Liver (tissue), 9 donors: ENCODE measurements around the gene LRRC49. TPM values are rescaled to one million over a fixed set of nuclear protein-coding genes. Genes with fewer than 3 reads are reported as not detected.

Experiments
- DNase-seq: peaks from one replicate; pipeline ENCODE4 v3.0.0-alpha.2; 2017; ENCODE audit warnings: low spot score
- H3K27ac ChIP-seq, 2 donors: one replicate each; pipeline ENCODE4 v1.7.0; 2013; ENCODE audit warnings: inconsistent platforms in 2 of 2, low read length in 2 of 2, control low read depth in 1 of 2, low read depth in 1 of 2, mild to moderate bottlenecking in 1 of 2
- H3K27me3 ChIP-seq, 4 donors: one replicate each; pipeline versions ENCODE4 v1.6.1 to v1.7.0; 2013; ENCODE audit warnings: low read length in 3 of 4, inconsistent platforms in 1 of 4, mild to moderate bottlenecking in 1 of 4, moderate library complexity in 1 of 4; ENCODE audit not compliant: control insufficient read depth in 4 of 4, insufficient read depth in 4 of 4
- H3K36me3 ChIP-seq, 4 donors: one replicate each; pipeline versions ENCODE4 v1.6.1 to v1.7.0; 2013; ENCODE audit warnings: low read length in 3 of 4, mild to moderate bottlenecking in 3 of 4, low read depth in 1 of 4, moderate library complexity in 1 of 4; ENCODE audit not compliant: control insufficient read depth in 4 of 4, insufficient read depth in 3 of 4
- H3K4me1 ChIP-seq, 4 donors: one replicate each; pipeline versions ENCODE4 v1.6.1 to v1.7.0; 2013; ENCODE audit warnings: low read length in 3 of 4, mild to moderate bottlenecking in 3 of 4, moderate library complexity in 1 of 4; ENCODE audit not compliant: control insufficient read depth in 4 of 4, insufficient read depth in 4 of 4
- H3K4me3 ChIP-seq, 3 donors: one replicate each; pipeline versions ENCODE4 v1.6.1 to v1.7.0; 2013; ENCODE audit warnings: low read length in 3 of 3, control low read depth in 1 of 3, low read depth in 1 of 3, mild to moderate bottlenecking in 1 of 3
- H3K9ac ChIP-seq, 2 donors: one replicate each; pipeline ENCODE4 v1.7.0; 2013; ENCODE audit warnings: low read length in 2 of 2, mild to moderate bottlenecking in 2 of 2, moderate library complexity in 2 of 2, control low read depth in 1 of 2, low read depth in 1 of 2
- H3K9me3 ChIP-seq, 4 donors: one replicate each; pipeline versions ENCODE4 v1.6.1 to v1.7.0; 2013; ENCODE audit warnings: low read length in 3 of 4; ENCODE audit not compliant: control insufficient read depth in 4 of 4
- EGR1 ChIP-seq, 2 donors: IDR thresholded peaks; 2 replicates each; pipeline ENCODE4 v1.6.1; 2016 to 2018; ENCODE audit warnings: antibody characterized with exemption in 2 of 2, low read depth in 2 of 2
- FOXA1 ChIP-seq: IDR thresholded peaks from 2 replicates; pipeline ENCODE4 v1.6.1; 2016; ENCODE audit warnings: antibody characterized with exemption
- FOXA2 ChIP-seq: IDR thresholded peaks from 2 replicates; pipeline ENCODE4 v1.6.1; 2016; ENCODE audit warnings: antibody characterized with exemption
- GABPA ChIP-seq, 2 donors: IDR thresholded peaks in 1 of 2; conservative IDR thresholded peaks in 1 of 2; 2 replicates each; pipeline ENCODE4 v1.6.1; 2016; ENCODE audit warnings: antibody characterized with exemption in 2 of 2, mild to moderate bottlenecking in 1 of 2, moderate library complexity in 1 of 2
- JUND ChIP-seq, 2 donors: IDR thresholded peaks; 2 replicates each; pipeline ENCODE4 v1.6.1; 2016; ENCODE audit warnings: antibody characterized with exemption in 2 of 2
- NR2F2 ChIP-seq: IDR thresholded peaks from 2 replicates; pipeline ENCODE4 v1.6.1; 2016; ENCODE audit warnings: antibody characterized with exemption
- RAD21 ChIP-seq, 2 donors: IDR thresholded peaks; 2 replicates each; pipeline ENCODE4 v1.6.1; 2016; ENCODE audit warnings: antibody characterized with exemption in 2 of 2, mild to moderate bottlenecking in 2 of 2
- RXRA ChIP-seq, 2 donors: IDR thresholded peaks; 2 replicates each; pipeline ENCODE4 v1.6.1; 2017 to 2018; ENCODE audit warnings: antibody characterized with exemption in 2 of 2, mild to moderate bottlenecking in 1 of 2
- SP1 ChIP-seq: IDR thresholded peaks from 2 replicates; pipeline ENCODE4 v1.6.1; 2018; ENCODE audit warnings: antibody characterized with exemption, mild to moderate bottlenecking
- TAF1 ChIP-seq: conservative IDR thresholded peaks from 2 replicates; pipeline ENCODE4 v1.6.1; 2016; ENCODE audit warnings: antibody characterized with exemption, mild to moderate bottlenecking
- YY1 ChIP-seq: IDR thresholded peaks from 2 replicates; pipeline ENCODE4 v1.6.1; 2016; ENCODE audit warnings: antibody characterized with exemption, mild to moderate bottlenecking
- WGBS: extraction: QIAGEN DNeasy Blood & Tissue Kit; methylation state at CpG from one replicate; pipeline ENCODE4 v1.1.7; 2013; 5-methylcytosine and 5-hydroxymethylcytosine counted together
- polyA plus RNA-seq, 2 donors: library from polyadenylated mRNA; stranded (reverse) in 1 of 2; unstranded in 1 of 2; fragments of 200-250 nt in 1 of 2; fragments of >200 nt in 1 of 2; fragmentation: Nextera tagmentation in 1 of 2; extraction: Ambion mirVana in 1 of 2; gene quantifications; one replicate each; pipeline versions ENCODE4 v1.2.1 to v1.2.3, GENCODE V29; 2013 to 2015
- total RNA-seq, 2 donors: library from RNA; depleted of rRNA; stranded (reverse); fragments of >200 nt; gene quantifications; one replicate each; pipeline ENCODE4 v1.2.3, GENCODE V29; 2014
- TF ChIP-seq, protein P1 (sequence below): IDR thresholded peaks from 2 replicates; pipeline ENCODE4 v1.6.1; 2016; ENCODE audit warnings: antibody characterized with exemption
- TF ChIP-seq, protein P2 (sequence below): IDR thresholded peaks from 2 replicates; pipeline ENCODE4 v1.6.1; 2016; ENCODE audit warnings: antibody characterized with exemption
- TF ChIP-seq, protein P3 (sequence below): IDR thresholded peaks from 2 replicates; pipeline ENCODE4 v1.6.1; 2016; ENCODE audit warnings: antibody characterized with exemption
- TF ChIP-seq, protein P4 (sequence below): fragments of 150-350 bp; IDR thresholded peaks from 2 replicates; pipeline ENCODE4 v1.5.1; 2017; ENCODE audit warnings: improper control_type of control experiment, low read depth, low read length; ENCODE audit not compliant: missing input control
- donor health status: healthy.
- donor health status: healthy.
- donor health status: healthy.
- donor health status: healthy.
- donor health status: healthy.

The LRRC49 gene
- total and polyA plus RNA-seq, 4 donors, result 0.20 to 1.1 (median 0.31) TPM

DNA sequence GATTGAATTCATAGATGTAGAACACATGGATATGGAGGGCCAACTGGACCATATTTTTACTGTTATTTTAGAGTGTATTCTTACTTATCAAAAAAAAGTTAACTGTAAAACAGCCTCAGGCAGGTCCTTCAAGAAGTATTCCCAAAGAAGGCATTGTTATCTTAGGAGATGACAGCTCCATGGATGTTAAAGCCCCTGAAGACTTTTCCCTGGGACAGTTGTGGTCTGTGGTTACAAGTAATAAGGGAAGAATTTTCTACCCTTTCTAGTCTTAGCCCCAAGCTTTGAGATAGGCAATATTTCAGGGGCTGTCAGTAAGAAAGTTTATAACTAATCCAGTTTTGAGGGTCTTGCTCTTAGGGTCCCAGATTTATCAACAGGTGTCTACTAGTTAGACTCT is 62.5 kb downstream of the LRRC49 start (continued):
- no peak for TF ChIP-seq EGR1 (IDR thresholded peaks at IDR 0.05; ENCODE audit: low read depth in 2 of 2)
- TF ChIP-seq JUND (IDR thresholded peaks at IDR 0.05), result no peak
- TF ChIP-seq, protein P1, sequence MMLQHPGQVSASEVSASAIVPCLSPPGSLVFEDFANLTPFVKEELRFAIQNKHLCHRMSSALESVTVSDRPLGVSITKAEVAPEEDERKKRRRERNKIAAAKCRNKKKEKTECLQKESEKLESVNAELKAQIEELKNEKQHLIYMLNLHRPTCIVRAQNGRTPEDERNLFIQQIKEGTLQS, result no peak

DNA sequence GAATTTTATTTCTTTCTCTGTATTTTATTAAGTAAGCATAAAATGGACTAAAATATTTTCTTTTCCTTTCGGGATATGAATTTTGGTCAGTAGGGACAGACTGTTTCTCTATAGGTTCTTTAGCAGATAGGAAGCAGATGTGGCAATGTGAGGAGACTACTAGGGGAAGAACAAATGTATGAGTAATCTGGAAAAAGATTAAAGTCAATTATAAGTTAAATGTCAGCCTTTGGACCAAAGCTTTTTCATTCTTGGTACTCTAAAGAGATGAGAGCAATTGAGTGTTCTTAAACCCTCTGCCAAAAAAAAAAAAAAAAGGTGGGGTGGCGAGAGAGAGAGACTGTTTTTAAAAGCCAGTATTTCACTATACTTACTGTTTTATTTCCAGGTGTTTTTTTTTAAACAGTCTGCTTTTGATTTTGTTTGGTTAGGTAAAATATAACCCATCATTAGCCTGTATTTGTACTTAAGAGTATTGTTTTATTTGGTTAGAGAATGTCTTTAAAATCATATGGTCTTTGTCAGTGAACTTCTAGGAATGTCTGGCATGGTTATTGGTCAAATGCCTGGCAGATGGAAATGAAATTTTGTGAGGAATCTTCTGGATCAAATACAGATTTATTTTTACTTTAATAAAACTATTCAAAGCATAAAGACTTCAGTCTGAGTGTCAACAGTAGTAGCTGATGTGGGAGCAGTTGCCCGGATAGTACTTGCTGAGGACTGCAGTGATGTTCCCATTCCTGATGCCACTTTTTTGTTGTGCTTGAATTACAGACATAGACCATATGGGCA is 63.8 kb downstream of the LRRC49 start:
- no peaks in the 10 kb centered on the region for H3K27me3 ChIP-seq
- no peak overlapping the region for H3K9ac ChIP-seq
- H3K4me1 ChIP-seq, result no peaks in the 10 kb centered on the region
- H3K36me3 ChIP-seq, result no peaks in the 10 kb centered on the region
- H3K27ac ChIP-seq, result no peak overlapping the region
- DNase-seq, result no peak
- H3K4me3 ChIP-seq, result no peak overlapping the region
- H3K9me3 ChIP-seq, result peaks cover 0 to 3% (median under 1%) of the 10 kb centered on the region in 4 donors
- TF ChIP-seq, protein P1, result no peak
- TF ChIP-seq TAF1 (no peak), JUND (IDR thresholded peaks at IDR 0.05) (no peak), GABPA (IDR thresholded peaks at IDR 0.05 in 1 of 2, conservative IDR thresholded peaks at IDR 0.05 in 1 of 2) (no peak)
- TF ChIP-seq, protein P2, sequence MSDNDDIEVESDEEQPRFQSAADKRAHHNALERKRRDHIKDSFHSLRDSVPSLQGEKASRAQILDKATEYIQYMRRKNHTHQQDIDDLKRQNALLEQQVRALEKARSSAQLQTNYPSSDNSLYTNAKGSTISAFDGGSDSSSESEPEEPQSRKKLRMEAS, result no peak
- TF ChIP-seq, protein P3, sequence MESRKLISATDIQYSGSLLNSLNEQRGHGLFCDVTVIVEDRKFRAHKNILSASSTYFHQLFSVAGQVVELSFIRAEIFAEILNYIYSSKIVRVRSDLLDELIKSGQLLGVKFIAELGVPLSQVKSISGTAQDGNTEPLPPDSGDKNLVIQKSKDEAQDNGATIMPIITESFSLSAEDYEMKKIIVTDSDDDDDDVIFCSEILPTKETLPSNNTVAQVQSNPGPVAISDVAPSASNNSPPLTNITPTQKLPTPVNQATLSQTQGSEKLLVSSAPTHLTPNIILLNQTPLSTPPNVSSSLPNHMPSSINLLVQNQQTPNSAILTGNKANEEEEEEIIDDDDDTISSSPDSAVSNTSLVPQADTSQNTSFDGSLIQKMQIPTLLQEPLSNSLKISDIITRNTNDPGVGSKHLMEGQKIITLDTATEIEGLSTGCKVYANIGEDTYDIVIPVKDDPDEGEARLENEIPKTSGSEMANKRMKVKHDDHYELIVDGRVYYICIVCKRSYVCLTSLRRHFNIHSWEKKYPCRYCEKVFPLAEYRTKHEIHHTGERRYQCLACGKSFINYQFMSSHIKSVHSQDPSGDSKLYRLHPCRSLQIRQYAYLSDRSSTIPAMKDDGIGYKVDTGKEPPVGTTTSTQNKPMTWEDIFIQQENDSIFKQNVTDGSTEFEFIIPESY, result no peak
- WGBS, result 74% methylated on average over 3 of the region's 3 CpGs

DNA sequence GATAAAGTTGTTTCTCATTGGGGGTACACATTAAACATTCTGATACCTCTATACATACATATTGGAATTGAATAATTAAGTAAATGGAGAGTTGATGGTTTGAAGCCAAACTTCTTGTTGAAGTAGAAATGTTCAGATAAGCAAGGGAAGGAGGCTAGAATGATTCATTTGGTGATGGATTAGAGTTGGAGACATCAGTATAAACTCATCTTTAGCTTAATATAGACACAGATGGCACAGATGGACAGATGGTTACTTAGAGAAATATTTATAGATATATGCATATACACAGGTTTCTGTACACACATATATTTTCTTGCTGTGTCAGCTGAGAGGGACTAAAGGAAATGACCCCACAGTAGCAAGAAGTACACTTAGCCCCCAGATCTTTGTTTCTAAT is 69.5 kb downstream of the LRRC49 start:
- no peak overlapping the region for H3K9ac ChIP-seq
- no peaks in the 10 kb centered on the region for H3K4me1 ChIP-seq
- H3K27me3 ChIP-seq, result no peaks in the 10 kb centered on the region
- H3K36me3 ChIP-seq, result no peaks in the 10 kb centered on the region
- DNase-seq, result no peak
- no peak overlapping the region for H3K27ac ChIP-seq
- H3K4me3 ChIP-seq, result no peak overlapping the region
- TF ChIP-seq YY1 (no peak), EGR1 (IDR thresholded peaks at IDR 0.05; ENCODE audit: low read depth in 2 of 2) (no peak), FOXA1 (no peak), RXRA (IDR thresholded peaks at IDR 0.05) (no peak), GABPA (IDR thresholded peaks at IDR 0.05 in 1 of 2, conservative IDR thresholded peaks at IDR 0.05 in 1 of 2) (no peak), NR2F2 (no peak), RAD21 (IDR thresholded peaks at IDR 0.05) (no peak), SP1 (no peak), FOXA2 (no peak), JUND (IDR thresholded peaks at IDR 0.05) (no peak)
- TF ChIP-seq, protein P2, result no peak
- TF ChIP-seq, protein P4, sequence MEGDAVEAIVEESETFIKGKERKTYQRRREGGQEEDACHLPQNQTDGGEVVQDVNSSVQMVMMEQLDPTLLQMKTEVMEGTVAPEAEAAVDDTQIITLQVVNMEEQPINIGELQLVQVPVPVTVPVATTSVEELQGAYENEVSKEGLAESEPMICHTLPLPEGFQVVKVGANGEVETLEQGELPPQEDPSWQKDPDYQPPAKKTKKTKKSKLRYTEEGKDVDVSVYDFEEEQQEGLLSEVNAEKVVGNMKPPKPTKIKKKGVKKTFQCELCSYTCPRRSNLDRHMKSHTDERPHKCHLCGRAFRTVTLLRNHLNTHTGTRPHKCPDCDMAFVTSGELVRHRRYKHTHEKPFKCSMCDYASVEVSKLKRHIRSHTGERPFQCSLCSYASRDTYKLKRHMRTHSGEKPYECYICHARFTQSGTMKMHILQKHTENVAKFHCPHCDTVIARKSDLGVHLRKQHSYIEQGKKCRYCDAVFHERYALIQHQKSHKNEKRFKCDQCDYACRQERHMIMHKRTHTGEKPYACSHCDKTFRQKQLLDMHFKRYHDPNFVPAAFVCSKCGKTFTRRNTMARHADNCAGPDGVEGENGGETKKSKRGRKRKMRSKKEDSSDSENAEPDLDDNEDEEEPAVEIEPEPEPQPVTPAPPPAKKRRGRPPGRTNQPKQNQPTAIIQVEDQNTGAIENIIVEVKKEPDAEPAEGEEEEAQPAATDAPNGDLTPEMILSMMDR, result no peak
- no peaks in the 10 kb centered on the region for H3K9me3 ChIP-seq
